ENCODE measurements around the gene CDK3.

- TF ChIP-seq, protein P1, sequence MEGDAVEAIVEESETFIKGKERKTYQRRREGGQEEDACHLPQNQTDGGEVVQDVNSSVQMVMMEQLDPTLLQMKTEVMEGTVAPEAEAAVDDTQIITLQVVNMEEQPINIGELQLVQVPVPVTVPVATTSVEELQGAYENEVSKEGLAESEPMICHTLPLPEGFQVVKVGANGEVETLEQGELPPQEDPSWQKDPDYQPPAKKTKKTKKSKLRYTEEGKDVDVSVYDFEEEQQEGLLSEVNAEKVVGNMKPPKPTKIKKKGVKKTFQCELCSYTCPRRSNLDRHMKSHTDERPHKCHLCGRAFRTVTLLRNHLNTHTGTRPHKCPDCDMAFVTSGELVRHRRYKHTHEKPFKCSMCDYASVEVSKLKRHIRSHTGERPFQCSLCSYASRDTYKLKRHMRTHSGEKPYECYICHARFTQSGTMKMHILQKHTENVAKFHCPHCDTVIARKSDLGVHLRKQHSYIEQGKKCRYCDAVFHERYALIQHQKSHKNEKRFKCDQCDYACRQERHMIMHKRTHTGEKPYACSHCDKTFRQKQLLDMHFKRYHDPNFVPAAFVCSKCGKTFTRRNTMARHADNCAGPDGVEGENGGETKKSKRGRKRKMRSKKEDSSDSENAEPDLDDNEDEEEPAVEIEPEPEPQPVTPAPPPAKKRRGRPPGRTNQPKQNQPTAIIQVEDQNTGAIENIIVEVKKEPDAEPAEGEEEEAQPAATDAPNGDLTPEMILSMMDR (conservative IDR thresholded peaks at IDR 0.05; ENCODE audit: low read length), result peak; percentile 61
- TF ChIP-seq EZH2phosphoT487 (IDR thresholded peaks at IDR 0.05; ENCODE audit: borderline replicate concordance, low read depth, low read length), result no peak
These were observed at the start of gene CDK3 for GRCh38 chr17:76000755-76001521.
